Esophagus squamous epithelium (tissue), 4 donors: Measurements from ENCODE around the gene RAP2B.

ENCODE experiments used
- POLR2A ChIP-seq, 4 donors: fragments of 450-650 bp; IDR thresholded peaks; one replicate each; pipeline ENCODE4 v1.6.1; 2017; ENCODE audit warnings: antibody characterized with exemption in 4 of 4, mild to moderate bottlenecking in 4 of 4, moderate library complexity in 3 of 4
- TF ChIP-seq, protein P1 (sequence below), 6 experiments: fragments of 450-650 bp in 4 of 6; fragments of 200-600 bp in 2 of 6; sonication (generic) in 2 of 6; IDR thresholded peaks; one replicate each; pipeline ENCODE4 v1.5.1; 2016 to 2019; ENCODE audit warnings: antibody characterized with exemption in 6 of 6, mild to moderate bottlenecking in 4 of 6, moderate library complexity in 4 of 6

DNA sequence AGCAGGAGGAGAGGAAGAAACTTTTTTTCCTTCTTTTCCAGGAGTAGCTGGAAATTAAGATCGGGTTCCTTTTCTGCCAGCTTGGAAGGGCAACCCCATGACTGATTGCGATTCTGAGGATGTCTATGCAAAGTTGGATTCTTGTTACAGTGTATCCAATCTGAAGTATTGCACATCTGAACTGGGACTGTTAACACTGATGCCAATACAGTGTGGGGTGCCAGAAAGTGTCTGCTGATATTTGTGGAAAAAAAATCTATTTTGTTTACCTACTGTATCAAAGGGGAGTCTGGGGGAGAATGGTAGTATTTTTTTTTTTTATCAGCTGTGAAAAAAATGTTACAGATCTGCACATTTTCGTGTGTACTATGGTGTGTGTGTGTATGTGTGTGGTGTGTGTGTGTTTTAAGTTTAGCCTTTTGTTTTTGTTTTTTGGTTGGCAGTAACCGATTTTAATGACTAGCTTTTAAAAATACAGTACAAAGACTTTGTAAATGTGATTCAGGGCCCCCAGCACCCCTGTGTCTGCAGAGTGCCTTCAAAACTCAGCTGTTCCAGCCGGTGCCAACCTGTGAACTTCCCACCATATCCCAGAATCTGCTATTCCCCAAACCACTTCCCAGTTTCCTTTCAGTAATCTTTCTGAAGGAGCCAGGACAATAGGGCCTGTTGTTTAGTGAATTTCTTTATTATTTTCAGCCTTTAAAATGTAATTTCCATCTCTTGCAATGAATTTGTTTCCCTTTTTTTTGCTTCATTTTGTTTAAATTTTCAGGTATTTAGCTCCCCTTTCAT lies 1.9 kb downstream of the RAP2B start:
- TF ChIP-seq, protein P1, sequence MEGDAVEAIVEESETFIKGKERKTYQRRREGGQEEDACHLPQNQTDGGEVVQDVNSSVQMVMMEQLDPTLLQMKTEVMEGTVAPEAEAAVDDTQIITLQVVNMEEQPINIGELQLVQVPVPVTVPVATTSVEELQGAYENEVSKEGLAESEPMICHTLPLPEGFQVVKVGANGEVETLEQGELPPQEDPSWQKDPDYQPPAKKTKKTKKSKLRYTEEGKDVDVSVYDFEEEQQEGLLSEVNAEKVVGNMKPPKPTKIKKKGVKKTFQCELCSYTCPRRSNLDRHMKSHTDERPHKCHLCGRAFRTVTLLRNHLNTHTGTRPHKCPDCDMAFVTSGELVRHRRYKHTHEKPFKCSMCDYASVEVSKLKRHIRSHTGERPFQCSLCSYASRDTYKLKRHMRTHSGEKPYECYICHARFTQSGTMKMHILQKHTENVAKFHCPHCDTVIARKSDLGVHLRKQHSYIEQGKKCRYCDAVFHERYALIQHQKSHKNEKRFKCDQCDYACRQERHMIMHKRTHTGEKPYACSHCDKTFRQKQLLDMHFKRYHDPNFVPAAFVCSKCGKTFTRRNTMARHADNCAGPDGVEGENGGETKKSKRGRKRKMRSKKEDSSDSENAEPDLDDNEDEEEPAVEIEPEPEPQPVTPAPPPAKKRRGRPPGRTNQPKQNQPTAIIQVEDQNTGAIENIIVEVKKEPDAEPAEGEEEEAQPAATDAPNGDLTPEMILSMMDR (IDR thresholded peaks at IDR 0.05), result no peak
- no peak for TF ChIP-seq POLR2A (IDR thresholded peaks at IDR 0.05)
